Left renal cortex interstitium (tissue), 4 donors: ENCODE results near the gene UBR3. TPM values are rescaled to one million over a fixed set of nuclear protein-coding genes. Genes with fewer than 3 reads are reported as not detected.
"Not testable (repeated sequence)": the region's sequence is repeated elsewhere in the genome, so short reads cannot be mapped to it uniquely, and the experiment has no call there.

ENCODE experiments used
- DNase-seq, 4 donors: peaks; one replicate each; pipeline ENCODE4 v3.0.0-alpha.2; 2013; ENCODE audit warnings: low read depth in 4 of 4, low spot score in 2 of 4, missing footprints in 1 of 4
- polyA plus RNA-seq, 4 donors: library from polyadenylated mRNA; unstranded; fragments of 120-200 nt; gene quantifications; one replicate each; pipeline ENCODE4 v1.2.1, GENCODE V29; 2013; ENCODE audit not compliant: insufficient read length in 4 of 4

UBR3 gene
- polyA plus RNA-seq, 4 donors = 30.4 to 47.2 (median 39.1) TPM

DNA sequence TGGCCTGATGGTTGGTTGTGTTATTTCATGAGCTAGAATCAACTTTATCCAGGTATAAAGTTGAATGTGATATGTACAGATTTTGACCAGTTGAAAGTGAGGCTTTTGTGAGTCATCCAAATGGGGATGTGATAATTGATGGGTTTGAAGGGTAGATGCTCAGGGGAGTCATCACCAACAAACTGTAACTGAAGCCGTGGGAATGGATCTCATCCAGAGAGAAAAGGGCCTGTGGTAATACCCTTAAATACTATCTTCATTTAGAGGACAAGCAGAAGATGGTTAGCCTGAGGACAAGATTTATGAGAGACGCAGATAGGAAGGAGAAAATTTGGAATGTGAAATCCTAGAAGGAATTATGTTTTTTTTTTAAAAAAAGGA is 260.1 kb downstream of the UBR3 start:
- DNase-seq = no peak

DNA sequence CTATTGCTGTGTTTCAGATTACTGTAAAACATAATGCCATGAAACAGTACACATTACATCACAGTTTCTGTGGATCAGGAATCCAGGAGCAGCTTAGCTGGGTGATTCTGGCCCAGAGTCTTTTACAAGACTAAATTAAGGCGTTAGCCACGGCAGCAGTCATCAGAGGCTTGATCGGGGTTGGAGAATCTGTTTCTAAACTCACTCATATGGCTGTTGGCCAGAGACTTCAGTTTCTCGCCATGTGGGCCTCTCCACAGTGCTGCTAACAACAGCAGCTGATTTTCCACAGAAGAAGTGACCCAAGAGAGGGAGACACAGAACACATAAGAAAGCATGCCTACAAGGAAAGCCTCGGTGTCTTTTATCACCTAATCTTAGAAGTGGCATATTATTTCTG is 261.5 kb downstream of the UBR3 start:
- DNase-seq = no peak

DNA sequence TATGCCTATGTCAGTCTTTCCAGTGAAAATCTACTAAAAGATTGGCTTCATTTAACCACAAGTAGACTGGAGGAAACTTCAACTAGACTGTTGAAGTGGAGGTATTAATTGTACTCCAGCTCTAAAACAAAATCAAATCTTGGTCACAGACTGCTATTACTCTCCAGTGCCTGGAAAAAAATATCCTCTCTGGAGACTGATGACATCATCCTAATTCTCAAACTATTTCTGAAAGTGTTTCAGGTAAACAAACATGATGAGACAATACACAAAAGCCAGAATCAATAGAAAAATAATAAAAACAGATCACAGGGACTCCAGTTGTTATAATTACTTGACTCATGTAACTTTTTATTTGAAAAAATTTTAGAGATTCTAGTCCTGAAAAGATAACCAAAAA is 263.0 kb downstream of the UBR3 start:
- DNase-seq = no peak

DNA sequence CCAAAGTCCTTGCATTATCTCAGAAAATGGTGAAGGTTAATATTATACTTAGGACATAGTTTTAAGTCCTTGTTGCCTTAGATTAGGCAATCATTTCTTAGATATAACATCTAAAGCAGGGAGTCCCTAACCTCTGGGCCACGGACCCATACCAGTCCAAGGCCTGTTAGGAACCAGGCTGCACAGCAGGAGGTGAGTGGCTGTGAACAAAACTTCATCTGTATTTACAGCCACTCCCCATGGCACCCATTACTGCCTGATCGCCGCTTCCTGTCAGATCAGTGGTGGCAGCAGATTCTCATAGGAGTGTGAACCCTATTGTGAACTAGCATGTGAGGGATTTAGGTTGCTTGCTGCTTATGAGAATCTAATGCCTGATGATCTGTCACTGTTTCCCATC is 264.2 kb downstream of the UBR3 start:
- DNase-seq = no peak

DNA sequence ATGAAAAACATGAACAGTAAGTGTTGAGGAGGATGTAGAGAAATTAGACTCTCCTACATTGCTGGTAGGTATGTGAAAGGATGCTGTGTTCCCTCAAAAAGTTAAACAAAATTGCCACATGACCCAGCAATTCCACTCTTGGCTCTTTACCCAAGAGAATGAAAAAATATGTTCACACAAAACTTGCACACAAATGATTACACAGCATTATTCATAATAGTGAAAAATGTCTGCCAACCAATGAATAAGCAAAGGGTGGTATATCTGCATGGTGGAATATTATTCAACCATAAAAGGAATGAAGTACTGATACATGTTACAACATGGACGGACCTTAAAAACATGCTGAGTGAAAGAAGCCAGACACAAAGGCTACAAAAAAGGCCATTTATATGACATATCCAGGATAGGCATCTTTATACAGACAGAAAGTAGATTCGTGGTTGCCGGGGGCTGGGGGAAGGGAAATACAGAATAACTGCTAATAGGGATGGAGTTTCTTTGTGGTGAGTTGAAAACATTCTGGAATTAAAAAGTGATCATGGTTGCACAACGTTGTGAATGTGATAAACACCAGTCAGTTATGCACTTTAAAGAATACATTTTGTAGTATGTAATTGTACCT is 265.3 kb downstream of the UBR3 start:
- no peak for DNase-seq

DNA sequence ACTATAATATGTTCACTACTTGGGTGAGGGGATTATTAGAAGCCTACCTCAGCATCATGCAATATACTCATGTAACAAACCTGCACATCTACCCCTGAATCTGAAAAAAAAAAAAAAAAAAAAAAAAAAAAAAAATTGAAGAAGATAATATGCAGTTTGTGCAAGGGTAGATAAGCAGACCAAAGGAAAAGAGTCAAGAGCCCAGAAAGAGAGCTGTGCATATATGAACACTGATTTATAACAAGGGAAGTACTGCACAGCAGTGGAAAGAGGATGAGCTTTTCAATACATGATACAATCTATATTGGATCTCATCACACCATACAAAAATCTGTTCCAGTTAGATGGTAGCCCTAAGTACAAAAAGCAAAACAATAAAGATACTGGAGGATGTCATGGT is 268.1 kb downstream of the UBR3 start:
- DNase-seq = no peak

DNA sequence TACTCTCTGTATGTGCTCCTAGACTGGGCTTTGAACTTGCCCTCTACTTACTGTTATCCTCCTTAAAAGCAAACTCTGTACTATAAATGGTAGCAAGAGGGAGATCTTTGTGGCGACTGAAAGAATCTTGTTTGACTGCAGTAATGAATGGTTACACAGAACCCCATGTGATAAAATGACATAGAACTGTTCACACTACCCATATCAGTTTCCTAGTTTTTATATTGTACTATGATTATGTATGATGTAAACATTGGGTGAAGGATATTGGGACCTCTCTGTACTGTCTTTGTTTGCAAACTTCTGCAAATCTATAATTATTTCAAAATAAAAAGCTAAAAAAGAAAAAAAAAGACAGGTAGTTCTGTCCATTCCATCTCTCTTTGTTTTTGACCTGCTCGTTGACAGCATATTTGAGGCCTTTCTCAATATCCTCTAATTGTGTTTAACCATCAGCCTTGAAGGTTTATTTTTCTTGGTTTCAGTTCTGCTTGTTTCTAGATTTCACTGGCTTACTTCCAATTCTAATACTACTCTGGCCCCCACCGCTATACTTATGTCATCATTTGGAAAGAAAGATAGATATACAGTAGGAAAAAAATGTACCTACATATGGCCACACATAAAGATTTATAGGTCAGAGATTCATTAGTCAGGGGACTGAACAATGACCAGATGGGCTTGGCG is 271.5 kb downstream of the UBR3 start:
- no peak for DNase-seq

DNA sequence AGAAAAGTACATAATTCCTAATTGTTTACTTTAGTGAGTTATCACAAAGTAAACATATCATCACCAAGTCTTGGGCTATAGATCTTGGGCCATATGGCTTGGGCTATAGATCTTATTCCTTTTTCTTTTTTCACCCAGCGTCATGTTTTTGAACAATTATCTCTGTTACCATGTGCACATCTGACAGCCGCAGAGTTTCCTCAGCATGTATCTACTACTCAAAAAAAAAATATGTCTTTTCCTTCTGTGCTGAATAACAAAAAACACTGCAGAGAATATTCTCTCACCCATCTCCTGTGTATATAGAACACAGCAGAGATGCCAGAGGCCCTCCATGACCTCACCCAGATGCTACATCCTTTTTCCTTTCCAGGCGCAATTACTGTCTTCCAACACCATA is 274.5 kb downstream of the UBR3 start:
- no peak for DNase-seq

DNA sequence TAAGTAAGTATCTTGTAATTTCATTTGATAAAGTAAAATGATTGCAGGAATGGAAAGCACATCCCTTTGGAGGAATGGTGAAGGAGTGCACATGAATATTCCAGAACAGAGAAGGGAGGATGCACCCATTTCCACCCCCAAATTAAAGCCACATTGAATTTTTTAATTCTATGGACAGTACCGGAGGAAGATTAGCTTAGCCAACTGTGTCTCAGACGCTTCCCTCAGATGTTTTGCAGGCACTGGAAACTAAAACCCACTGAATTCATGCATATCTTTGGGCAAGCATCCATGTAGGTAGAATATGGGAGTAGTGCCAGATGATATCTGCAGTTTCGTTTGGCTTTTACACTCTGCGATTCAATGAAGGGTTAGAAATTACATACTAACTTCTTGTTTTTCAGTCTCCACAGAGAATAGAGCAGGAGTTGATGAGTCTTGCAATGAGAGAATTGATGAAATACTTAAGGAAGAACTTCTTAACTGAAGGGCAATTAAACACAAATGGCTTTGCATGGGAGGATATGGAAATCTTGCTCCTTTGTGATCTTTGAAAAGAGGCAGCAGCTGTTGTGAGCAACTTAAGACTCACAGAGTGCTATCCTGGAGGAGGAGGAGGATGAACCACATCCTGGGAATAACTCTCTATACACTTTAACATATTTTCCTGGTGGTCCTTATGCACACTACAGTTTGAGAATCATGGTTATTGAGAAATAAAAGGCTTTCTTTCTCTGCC is 279.0 kb downstream of the UBR3 start:
- no peak for DNase-seq

DNA sequence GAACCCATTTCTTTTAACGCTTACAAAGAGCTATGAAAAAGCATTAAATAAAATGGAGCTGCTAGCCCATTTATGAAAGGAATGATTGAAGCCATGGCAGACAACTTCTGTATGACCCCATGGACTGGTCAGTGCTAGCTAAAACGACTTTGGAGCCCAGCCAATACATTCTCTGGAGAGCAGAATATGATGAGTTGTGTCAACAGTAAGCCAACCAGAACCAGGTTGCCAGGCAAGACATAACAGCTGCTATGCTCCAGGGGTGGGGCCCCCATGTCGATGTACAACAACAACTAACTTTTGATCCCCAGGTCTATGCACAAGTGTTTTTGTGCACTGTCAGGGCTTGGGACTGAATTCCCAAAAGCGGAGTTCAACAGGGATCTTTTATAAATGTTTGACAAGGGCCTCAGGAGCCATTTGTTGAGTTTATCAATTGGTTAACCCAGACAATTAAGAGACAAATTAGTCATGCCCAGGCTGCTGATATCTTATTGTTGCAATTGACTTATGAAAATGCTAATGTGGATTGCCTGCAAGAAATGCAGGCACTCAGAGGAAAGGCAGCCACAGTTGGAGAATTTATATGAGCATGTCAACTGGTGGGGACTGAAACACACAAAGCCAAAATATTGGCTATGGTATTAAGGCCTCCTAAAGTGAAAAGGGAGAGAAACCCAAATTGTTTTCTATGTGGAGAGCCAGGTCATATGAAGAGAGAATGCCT is 286.1 kb downstream of the UBR3 start:
- no peak for DNase-seq

DNA sequence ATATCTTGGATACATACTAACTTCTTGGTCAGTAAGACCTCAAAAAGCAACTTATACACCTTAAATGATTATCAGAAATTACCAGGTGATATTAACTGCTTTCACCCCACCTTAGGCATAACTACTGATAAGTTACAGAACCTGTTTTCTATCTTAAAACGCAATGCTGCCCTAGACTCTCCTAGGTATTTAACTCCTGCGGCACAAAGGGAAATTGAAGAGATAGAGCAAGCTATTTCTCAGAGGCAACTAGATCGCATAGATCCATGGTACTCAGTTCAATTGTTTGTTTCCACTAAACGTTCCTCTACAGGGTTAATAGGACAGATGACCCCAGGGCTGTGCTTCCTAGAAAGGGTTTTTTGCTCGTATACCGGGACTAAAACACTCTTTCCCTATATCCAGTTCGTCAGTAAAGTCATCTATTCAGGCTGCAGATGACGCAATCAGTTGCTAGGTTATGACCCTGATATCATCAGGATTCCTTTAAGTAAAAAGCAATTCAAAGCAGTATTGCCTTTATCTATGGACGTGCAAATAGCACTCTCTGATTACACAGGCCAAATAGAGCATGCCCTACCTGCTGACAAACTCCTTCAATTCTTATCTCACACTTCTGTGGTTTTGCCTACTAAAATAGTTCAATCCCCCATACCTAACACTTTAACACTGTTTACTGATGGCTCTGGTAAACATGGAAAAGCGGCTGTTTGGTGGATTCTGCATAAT is 288.4 kb downstream of the UBR3 start:
- DNase-seq = no peak

DNA sequence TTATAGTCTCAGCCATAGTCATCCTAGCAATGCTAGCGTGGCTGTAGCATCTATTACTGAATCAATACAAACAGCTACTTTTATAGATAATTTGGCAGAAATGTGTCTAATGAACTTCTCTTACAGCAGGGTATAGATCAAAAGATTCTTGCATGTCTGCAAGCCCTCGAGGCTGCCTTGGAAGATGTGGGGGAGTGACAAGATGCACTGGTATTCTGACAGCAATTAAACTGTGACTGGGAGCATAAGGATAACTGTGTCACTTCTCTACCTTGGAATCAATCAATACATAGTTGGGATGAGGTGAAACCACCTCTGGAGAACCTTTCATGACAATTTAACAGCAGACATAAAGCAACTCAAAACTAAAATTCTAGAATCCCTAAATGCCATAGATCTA is 291.4 kb downstream of the UBR3 start:
- DNase-seq = no peak

DNA sequence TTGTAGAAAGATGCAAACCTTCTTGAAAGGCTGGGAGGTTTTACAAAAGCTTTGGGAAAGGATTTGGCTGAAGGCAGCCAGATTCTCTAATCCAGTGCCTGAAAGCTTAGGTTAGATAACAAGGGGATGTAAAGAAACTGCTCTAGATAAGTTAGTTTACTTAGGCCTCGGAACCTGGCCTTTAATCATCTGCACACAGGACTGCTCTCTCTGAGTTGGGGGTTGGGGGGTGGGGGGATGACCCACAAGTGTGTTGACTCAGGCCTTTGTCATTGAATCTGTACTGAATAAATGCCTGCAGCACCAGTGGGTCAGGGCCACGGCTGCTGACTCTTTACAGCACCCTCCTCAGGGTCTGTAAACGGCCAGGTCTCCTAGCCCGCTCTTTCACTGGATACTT is 292.1 kb downstream of the UBR3 start:
- DNase-seq = not testable (repeated sequence)

DNA sequence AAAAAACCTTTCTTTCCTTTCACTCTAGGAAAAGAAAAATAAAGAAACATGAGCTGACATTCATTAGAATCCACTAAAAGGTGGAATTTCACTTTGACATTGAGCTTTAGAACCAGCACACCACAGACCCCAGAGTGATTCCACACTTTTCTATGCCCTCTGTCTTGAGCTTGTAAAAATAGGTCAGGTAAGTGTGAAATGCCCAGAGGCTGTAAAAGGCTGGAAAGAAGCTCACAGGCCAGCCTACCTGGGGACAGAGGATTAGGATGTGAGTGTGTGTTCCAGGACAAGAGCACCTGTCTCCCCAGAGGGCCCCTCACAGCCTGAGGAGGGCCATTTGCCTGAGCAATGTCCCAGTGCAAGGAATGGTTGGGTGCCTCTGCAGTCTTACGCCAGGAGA is 294.4 kb downstream of the UBR3 start:
- no peak for DNase-seq

DNA sequence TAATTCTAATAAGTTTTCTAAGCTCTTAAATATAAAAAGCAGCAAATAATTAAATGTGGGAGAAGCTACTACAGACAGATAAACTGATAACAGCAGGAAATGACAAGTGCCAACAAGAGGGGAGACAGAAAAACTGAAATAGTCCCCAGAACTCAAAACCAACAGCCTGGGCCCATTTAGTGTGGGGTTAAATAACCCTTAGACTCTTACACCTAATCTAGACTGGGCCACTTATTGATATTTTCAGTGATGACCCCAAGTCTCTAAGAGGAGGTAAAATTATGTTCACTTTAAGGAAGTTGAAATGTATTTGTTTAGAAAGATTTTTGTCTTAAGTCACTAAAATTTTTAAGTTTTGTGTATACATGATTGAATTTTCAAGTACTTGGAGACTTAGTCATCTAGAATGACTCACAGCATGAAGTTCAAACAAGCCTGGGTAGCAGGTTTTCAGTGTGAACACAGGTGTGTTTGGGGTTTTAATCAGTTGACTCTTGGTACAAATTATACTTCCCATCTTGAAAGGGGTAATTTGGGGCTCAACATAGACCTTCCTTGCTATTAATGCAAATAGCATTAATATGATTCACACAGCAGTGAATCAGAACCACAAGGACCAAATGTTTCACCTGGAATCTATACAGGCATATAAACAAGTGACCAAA is 295.8 kb downstream of the UBR3 start:
- DNase-seq = no peak

DNA sequence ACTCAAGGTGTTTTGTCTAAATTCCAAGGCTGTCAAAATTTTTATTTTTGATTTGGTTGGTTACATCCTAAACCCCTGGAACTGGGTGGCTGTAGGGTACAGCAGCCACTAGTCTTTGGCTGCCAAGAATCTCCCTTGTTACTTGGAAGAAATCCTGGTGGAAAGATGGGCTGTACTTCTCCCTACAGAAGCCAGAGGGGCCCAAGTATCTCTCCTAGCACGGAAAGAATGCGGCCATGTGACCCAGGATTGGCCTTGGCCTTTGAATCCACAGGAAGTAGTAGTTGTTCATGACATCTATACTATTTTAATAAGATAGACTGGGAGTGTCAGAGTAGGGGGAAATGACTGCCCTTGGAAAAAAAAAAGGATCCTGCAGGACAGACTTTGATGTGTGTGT is 296.3 kb downstream of the UBR3 start:
- no peak for DNase-seq

DNA sequence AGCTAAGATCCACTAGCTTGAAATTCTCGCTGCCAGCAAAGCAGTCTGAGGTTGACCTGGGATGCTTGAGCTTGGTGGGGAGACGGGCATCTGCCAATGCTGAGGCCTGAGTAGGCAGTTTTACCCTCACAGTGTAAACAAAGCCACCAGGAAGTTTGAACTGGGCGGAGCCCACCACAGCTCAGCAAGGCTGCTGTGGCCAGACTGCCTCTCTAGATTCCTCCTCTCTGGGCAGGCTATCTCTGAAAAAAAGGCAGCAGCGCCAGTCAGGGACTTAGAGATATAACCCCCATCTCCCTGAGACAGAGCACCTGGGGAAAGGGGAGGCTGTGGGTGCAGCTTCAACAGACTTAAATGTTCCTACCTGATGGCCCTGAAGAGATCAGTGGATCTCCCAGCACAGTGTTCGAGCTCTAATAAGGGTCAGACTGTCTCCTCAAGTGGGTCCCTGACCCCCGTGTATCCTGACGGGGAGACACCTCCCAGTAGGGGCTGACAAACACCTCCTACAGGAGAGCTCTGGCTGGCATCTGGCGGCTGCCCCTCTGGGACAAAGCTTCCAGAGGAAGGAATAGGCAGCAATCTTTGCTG is 299.0 kb downstream of the UBR3 start:
- not testable (repeated sequence) for DNase-seq
